ENCODE data around the gene TMC6.
"Not testable (repeated sequence)": the region's sequence is repeated elsewhere in the genome, so short reads cannot be mapped to it uniquely, and the experiment has no call there.

The TMC6 gene

DNA sequence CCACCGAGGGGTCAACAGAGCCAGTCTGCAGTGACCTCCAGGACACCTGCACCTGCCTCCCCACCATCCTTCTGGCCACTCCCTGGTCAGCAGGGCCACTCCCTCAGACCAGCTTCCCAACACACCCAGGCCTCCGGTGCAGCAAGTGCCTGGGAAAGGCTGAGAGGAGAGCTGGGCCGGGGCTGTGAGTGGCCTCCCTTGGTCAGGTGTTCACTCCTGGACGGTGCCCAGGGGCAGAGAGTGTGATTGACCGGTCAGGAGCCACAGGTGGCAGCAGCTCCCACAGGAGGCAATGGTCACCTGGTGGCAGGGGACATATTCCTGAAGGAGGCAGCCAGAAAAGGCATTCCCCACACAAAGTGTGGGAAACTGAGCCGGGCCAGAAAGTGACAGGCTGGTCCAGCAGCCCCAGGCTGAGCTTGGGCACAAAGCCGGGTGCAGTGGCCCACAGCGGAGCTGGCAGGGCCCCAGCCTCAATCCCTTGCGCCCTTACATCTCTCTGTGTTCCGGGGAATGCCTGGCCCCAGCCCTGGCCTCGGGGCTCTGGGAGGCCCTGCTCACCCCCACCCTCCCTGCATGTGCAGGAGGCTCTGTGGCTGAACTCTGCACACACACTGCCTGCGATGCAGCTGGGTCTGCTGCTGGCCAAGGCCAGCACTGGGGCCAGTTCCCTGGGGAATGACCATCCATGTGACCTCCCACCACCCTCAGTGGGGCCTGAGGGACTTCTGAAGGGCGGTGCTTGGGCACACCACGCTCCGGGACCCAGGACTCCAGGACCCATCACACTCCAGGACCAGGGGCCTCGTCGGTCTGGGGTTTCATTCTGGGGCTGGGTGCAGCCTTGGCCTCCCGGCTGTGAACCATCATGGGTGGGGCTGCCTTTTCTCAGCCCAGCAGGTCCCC lies 16.4 kb upstream of the TMC6 start:
- no peak for DNase-seq
- CTCF ChIA-PET: no interaction called here
- Mint-ChIP-seq H3K4me1 (peaks cover 44% of the 10 kb centered on the region), H3K9me3 (no peaks in the 10 kb centered on the region), H3K36me3 (peaks cover 17% of the 10 kb centered on the region), H3K27me3 (peaks cover 11% of the 10 kb centered on the region), H3K27ac (no peak overlapping the region), H3K4me3 (no peak overlapping the region)

- no peak overlapping the region for H3K4me3 Mint-ChIP-seq
- H3K27ac Mint-ChIP-seq: no peak overlapping the region
- H3K36me3 Mint-ChIP-seq: peaks cover 21% of the 10 kb centered on the region
- peaks cover 49% of the 10 kb centered on the region for H3K4me1 Mint-ChIP-seq
- CTCF ChIA-PET: interaction anchor here (1.5 kb wide), 1 partner anchor 33 kb away, joined by 3 read pairs; no protein-coding TSS in a partner anchor
- H3K27me3 Mint-ChIP-seq: peaks cover 8% of the 10 kb centered on the region
- H3K9me3 Mint-ChIP-seq: no peaks in the 10 kb centered on the region
- peak; percentile 26 for DNase-seq
These were observed 15.7 kb upstream of the TMC6 start for GRCh38 chr17:78144147-78144719.

GRCh38 chr17:78143214-78144146 lies 14.9 kb upstream of the TMC6 start:
- Mint-ChIP-seq H3K27ac (no peak overlapping the region), H3K4me1 (peaks cover 53% of the 10 kb centered on the region), H3K27me3 (peaks cover 5% of the 10 kb centered on the region), H3K36me3 (peaks cover 23% of the 10 kb centered on the region), H3K4me3 (no peak overlapping the region), H3K9me3 (no peaks in the 10 kb centered on the region)
- DNase-seq: no peak
- CTCF ChIA-PET: interaction anchor here (1.5 to 1.8 kb wide), 2 partner anchors 32 to 33 kb away, joined by 3 to 6 read pairs; no protein-coding TSS in a partner anchor

DNA sequence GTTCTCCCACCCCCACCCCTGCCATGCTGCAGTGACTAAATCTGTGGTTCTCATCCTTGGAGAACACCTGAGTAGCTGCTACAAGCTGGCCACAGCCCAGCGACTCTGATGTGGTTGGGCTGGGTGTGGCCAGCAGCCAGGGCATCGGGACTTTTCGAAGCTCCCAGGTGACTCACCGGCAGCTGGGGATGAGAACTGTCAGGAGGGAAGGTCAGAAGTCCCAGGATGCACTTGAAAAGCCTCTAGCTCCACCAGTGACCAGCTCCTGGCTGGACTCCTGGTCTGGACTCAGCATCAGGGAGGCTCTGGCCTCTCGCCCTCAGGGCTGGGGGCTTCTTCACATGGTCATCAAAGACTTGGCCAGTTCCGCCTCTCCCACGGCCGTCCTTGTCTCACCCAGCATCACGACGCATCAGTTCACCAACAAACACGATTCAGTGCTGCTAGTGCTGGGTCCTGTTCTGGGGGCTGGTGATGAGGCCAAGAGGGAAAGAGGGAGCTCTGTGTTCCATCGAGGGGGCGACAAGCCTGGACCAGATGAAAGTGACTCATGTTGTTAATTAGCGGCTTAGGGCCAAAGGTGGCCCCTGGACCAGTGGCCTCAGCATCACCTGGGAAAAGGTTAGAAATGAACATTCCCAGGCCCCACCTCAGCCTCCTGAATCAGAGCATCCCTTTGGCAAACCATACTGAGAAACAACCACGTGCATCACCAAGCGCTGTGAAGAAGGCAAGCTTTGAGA lies 13.7 kb upstream of the TMC6 start:
- H3K36me3 Mint-ChIP-seq: peaks cover 27% of the 10 kb centered on the region
- H3K4me1 Mint-ChIP-seq: peaks cover 56% of the 10 kb centered on the region
- CTCF ChIA-PET: interaction anchor here (1.5 to 1.8 kb wide), 3 partner anchors 19 to 57 kb away, joined by 3 to 8 read pairs (median 6); no protein-coding TSS in a partner anchor
- no peak for DNase-seq
- H3K4me3 Mint-ChIP-seq: no peak overlapping the region
- peak overlapping the region; percentile 38 for H3K27ac Mint-ChIP-seq
- H3K9me3 Mint-ChIP-seq: no peaks in the 10 kb centered on the region
- peaks cover 4% of the 10 kb centered on the region for H3K27me3 Mint-ChIP-seq

DNA sequence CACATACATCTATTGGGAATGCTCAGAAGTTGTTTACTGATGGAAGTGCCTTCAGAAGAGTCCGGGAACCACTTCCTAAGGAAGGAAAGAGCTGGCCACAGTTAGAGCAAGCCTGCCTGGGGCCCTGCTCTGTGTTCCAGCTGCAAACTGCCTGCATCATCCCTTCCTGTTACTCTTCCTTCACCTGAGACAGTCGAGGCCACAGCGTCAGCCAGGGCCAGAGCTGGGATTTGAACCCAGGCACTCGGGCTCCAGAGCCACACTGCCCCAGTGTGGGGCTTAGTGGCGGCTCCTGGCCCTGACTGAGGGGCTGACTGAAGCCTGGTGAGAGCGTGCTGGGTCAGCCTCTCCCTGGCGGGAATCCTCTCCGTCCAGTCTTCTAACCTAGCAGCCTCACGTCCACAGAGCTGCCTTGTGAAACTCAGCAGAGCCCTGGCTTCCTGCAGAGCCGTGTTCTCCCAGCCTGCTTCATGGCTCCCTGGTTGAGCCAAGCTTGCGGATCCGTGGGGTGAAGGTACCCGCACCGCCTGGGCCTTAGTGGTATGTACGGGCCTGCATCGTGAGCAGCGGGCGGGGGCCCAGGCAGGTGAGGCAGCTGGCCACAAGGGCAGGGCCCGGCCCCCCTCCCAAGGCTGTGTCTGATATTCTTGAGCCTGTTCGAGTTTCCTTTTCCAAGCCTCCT lies 13.0 kb upstream of the TMC6 start:
- CTCF ChIA-PET: interaction anchor here (1.5 to 1.8 kb wide), 3 partner anchors 20 to 57 kb away, joined by 3 to 8 read pairs (median 6); no protein-coding TSS in a partner anchor
- DNase-seq: no peak
- peaks cover 34% of the 10 kb centered on the region for H3K36me3 Mint-ChIP-seq
- H3K4me1 Mint-ChIP-seq: peaks cover 60% of the 10 kb centered on the region
- H3K27me3 Mint-ChIP-seq: peaks cover 4% of the 10 kb centered on the region
- H3K9me3 Mint-ChIP-seq: no peaks in the 10 kb centered on the region
- peak overlapping the region; percentile 55 for H3K27ac Mint-ChIP-seq
- H3K4me3 Mint-ChIP-seq: no peak overlapping the region

DNA sequence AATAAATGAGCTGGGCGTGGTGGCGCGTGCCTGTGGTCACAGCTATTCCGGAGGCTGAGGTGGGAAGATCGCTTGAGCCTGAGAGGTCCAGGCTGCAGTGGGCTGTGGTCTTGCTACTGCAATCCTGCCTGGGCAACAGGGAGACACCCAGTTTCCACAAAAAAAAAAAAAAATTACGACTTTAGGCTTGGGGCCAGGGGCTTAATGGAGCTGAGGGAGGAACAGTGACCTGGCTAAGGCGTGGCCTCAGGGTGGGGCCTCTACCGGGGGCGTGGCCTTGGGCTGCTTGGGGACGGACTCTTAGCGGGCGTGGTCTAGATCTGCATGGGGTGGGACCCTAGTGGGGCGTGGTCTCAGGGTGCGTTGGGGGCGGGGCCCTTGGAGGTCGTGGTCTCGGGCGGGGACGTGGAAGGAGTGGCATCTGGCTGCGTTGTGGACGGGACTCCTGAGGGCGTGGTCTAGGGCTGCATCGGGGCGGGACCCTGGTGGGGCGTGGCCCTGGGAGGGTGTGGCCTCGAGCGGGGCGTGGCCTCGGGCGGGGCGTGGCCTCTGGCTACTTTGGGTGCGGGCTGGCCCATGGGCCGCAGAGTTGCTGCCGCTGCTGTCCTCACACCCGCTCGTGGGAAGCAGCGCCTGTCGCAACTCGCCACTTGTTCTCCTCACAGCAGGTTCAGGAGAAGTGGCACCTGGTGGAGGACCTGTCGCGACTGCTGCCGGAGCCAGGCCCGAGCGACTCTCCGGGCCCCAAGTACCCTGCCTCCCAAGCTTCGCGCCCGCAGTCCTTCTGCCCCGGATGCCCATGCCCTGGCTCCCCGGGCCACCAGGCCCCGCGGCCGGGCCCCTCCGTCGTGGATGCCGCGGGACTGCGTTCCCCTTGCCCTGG lies 11.9 kb upstream of the TMC6 start:
- H3K27me3 Mint-ChIP-seq: no peaks in the 10 kb centered on the region
- CTCF ChIA-PET: interaction anchor here (0.6 to 7.9 kb wide), 6 partner anchors 12 to 224 kb away, joined by 3 to 113 read pairs (median 4); no protein-coding TSS in a partner anchor
- H3K36me3 Mint-ChIP-seq: peaks cover 46% of the 10 kb centered on the region
- no peaks in the 10 kb centered on the region for H3K9me3 Mint-ChIP-seq
- peak overlapping the region; percentile 88 for H3K27ac Mint-ChIP-seq
- H3K4me1 Mint-ChIP-seq: peaks cover 72% of the 10 kb centered on the region
- no peak overlapping the region for H3K4me3 Mint-ChIP-seq
- peak; percentile 98 for DNase-seq

GRCh38 chr17:78139861-78140168 lies 11.3 kb upstream of the TMC6 start:
- peak overlapping the region; percentile 88 for H3K27ac Mint-ChIP-seq
- peak overlapping the region; percentile 18 for H3K4me3 Mint-ChIP-seq
- H3K4me1 Mint-ChIP-seq: peaks cover 78% of the 10 kb centered on the region
- CTCF ChIA-PET: interaction anchor here (0.6 to 8.0 kb wide), 6 partner anchors 12 to 224 kb away, joined by 3 to 113 read pairs (median 7); partner anchors contain the start of gene TMC6
- DNase-seq, H3K27me3 Mint-ChIP-seq, H3K9me3 Mint-ChIP-seq: not testable (repeated sequence)
- peaks cover 51% of the 10 kb centered on the region for H3K36me3 Mint-ChIP-seq

DNA sequence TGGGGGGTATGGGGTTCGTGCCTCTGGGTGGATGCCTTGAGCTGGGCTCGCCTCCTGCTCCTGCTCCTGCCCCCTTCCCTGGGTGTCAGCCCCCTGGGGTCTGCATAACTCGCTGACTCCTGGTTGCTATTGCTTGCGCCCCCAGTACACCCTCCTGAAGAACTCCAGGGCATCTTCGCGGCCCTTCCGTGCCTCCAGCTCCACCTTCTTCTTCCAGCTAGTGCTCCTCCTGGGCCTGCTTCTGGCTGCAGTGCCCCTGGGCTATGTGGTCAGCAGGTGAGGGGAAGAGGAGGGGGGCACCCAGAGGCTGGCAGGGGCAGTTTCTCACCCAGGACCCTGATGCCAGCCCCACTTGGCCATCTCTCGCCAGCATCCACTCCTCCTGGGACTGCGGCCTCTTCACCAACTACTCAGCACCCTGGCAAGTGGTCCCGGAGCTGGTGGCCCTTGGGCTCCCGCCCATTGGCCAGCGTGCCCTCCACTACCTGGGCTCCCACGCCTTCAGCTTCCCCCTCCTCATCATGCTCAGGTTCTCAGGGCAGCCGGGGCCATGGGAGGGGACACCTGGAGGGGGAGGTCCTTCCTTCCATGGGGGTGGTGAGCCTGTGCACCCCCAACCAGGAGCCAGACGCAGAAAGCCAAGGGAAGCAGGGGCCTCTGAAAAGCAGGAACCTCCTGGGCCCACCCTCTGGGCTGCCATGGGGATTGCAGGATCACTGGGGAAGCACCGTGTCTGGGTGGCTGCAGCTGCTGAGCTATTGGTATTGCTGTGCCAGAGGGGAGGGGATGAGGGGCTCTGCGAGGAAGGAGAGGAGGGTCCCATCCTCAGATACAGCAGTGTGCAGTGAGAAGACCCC lies 9.9 kb upstream of the TMC6 start:
- H3K4me3 Mint-ChIP-seq: no peak overlapping the region
- peaks cover 86% of the 10 kb centered on the region for H3K4me1 Mint-ChIP-seq
- no peaks in the 10 kb centered on the region for H3K27me3 Mint-ChIP-seq

DNA sequence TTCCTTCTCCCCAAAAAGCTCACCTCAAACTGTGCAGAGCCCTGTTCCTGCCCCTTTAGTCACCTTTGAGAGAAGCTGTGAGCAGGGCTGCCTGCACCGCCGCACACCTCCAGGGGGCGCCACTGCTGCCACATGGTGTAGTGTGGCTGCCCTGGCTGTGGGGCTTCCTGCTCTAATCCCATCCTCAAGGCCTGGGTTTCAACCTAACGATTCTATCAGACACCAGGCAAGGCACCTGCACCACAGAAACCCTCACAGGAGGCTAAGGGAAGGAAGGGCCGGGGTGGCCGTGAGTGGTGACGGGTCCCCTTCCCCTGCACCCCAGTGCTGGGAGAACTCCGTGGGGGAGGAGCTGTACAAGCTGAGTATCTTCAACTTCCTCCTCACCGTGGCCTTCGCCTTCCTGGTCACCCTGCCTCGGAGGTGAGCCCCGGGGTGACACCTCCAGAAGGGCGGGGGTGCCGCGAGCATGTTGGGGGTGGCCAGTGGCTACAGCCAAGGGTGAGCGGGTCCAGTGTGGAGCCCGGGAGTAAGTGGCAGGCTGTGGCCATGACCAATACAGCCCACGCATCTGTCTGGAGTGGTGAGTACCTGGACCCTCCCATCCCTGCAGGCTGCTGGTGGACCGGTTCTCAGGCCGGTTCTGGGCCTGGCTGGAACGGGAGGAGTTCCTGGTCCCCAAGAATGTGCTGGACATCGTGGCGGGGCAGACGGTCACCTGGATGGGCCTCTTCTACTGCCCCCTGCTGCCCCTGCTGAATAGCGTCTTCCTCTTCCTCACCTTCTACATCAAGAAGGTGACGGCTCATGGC lies 9.0 kb upstream of the TMC6 start:
- Mint-ChIP-seq H3K36me3 (peaks cover 70% of the 10 kb centered on the region), H3K27ac (peak overlapping the region; percentile 84), H3K4me3 (peak overlapping the region; percentile 26), H3K4me1 (peaks cover 83% of the 10 kb centered on the region), H3K27me3 (no peaks in the 10 kb centered on the region), H3K9me3 (no peaks in the 10 kb centered on the region)
- peak; percentile 61 for DNase-seq
- CTCF ChIA-PET: interaction anchor here (0.6 to 8.0 kb wide), 8 partner anchors 14 to 284 kb away, joined by 3 to 113 read pairs (median 6); partner anchors contain the start of gene TMC6

More for the DNA sequence above, 9.9 kb upstream of the TMC6 start:
- no peaks in the 10 kb centered on the region for H3K9me3 Mint-ChIP-seq
- peak; percentile 22 for DNase-seq
- H3K27ac Mint-ChIP-seq: peak overlapping the region; percentile 84
- peaks cover 64% of the 10 kb centered on the region for H3K36me3 Mint-ChIP-seq
- CTCF ChIA-PET: interaction anchor here (0.7 to 8.0 kb wide), 5 partner anchors 15 to 118 kb away, joined by 3 to 113 read pairs (median 11); partner anchors contain the start of gene TMC6

GRCh38 chr17:78135858-78136500 lies 7.4 kb upstream of the TMC6 start:
- H3K36me3 Mint-ChIP-seq: peaks cover 67% of the 10 kb centered on the region
- H3K9me3 Mint-ChIP-seq: no peaks in the 10 kb centered on the region
- H3K4me1 Mint-ChIP-seq: peaks cover 70% of the 10 kb centered on the region
- CTCF ChIA-PET: interaction anchor here (1.3 to 8.0 kb wide), 7 partner anchors 13 to 116 kb away, joined by 4 to 113 read pairs (median 6); partner anchors contain the start of genes TK1 and TMC6
- H3K27me3 Mint-ChIP-seq: no peaks in the 10 kb centered on the region
- DNase-seq: no peak
- no peak overlapping the region for H3K4me3 Mint-ChIP-seq
- H3K27ac Mint-ChIP-seq: peak overlapping the region; percentile 73
